ENCODE data around the gene KRT32.

KRT32 gene

GRCh38 chr17:41492351-41492750 lies 25.2 kb upstream of the KRT32 start:
- DNase-seq: no peak

GRCh38 chr17:41491476-41491875 lies 24.3 kb upstream of the KRT32 start:
- no peak for DNase-seq

GRCh38 chr17:41490000-41490990 lies 23.1 kb upstream of the KRT32 start:
- no peak for DNase-seq

GRCh38 chr17:41489531-41489930 lies 22.3 kb upstream of the KRT32 start, which contains the start of gene KRT36:
Gene KRT36, minus strand, starts transcription at chr17:41489910. Its CDS starts 46 bp downstream, at chr17:41489864.
- no peak for DNase-seq

- no peak for DNase-seq
These were observed 19.8 kb upstream of the KRT32 start for GRCh38 chr17:41486809-41487530.

GRCh38 chr17:41486316-41486715 lies 19.1 kb upstream of the KRT32 start:
- no peak for DNase-seq

- DNase-seq: no peak
These were observed 18.0 kb upstream of the KRT32 start for GRCh38 chr17:41484920-41485904.

GRCh38 chr17:41483991-41484826 lies 17.0 kb upstream of the KRT32 start:
- DNase-seq: no peak

- DNase-seq: no peak
These were observed 16.3 kb upstream of the KRT32 start for GRCh38 chr17:41483531-41483930.

GRCh38 chr17:41481036-41481435 lies 13.8 kb upstream of the KRT32 start, which contains the start of gene KRT35:
Gene KRT35, minus strand, starts transcription at chr17:41481151. Its CDS starts 54 bp downstream, at chr17:41481097.
- DNase-seq: no peak

GRCh38 chr17:41480581-41480980 lies 13.4 kb upstream of the KRT32 start:
- DNase-seq: no peak

- no peak for DNase-seq
These were observed 12.9 kb upstream of the KRT32 start for GRCh38 chr17:41480136-41480535.

- no peak for DNase-seq
These were observed 11.1 kb upstream of the KRT32 start for GRCh38 chr17:41478237-41478636.

GRCh38 chr17:41476866-41477815 lies 10.0 kb upstream of the KRT32 start:
- DNase-seq: no peak

- no peak for DNase-seq
These were observed 8.2 kb upstream of the KRT32 start for GRCh38 chr17:41475421-41475820.

- DNase-seq: no peak
These were observed 7.7 kb upstream of the KRT32 start for GRCh38 chr17:41474863-41475262.

- no peak for DNase-seq
These were observed 1.2 kb upstream of the KRT32 start for GRCh38 chr17:41468346-41468745.

- DNase-seq: no peak
These were observed 375 bp upstream of the KRT32 start for GRCh38 chr17:41467561-41467960.

- no peak for DNase-seq
These were observed 2.5 kb downstream of the KRT32 start for GRCh38 chr17:41464682-41465081.

- DNase-seq: no peak
These were observed 3.0 kb downstream of the KRT32 start for GRCh38 chr17:41464173-41464572.
